VCaP (cell line): ENCODE results near the gene MS4A15.
"Not testable (repeated sequence)": the region's sequence is repeated elsewhere in the genome, so short reads cannot be mapped to it uniquely, and the experiment has no call there.

ENCODE experiments used
- H3K27ac ChIP-seq: fragments of 450-650 bp; 2 replicates; pipeline ENCODE4 v1.5.1; 2017
- TF ChIP-seq, protein P1 (sequence below): fragments of 450-650 bp; conservative IDR thresholded peaks from 2 replicates; pipeline ENCODE4 v1.5.1; 2017; ENCODE audit warnings: mild to moderate bottlenecking, moderate library complexity

MS4A15 gene

DNA sequence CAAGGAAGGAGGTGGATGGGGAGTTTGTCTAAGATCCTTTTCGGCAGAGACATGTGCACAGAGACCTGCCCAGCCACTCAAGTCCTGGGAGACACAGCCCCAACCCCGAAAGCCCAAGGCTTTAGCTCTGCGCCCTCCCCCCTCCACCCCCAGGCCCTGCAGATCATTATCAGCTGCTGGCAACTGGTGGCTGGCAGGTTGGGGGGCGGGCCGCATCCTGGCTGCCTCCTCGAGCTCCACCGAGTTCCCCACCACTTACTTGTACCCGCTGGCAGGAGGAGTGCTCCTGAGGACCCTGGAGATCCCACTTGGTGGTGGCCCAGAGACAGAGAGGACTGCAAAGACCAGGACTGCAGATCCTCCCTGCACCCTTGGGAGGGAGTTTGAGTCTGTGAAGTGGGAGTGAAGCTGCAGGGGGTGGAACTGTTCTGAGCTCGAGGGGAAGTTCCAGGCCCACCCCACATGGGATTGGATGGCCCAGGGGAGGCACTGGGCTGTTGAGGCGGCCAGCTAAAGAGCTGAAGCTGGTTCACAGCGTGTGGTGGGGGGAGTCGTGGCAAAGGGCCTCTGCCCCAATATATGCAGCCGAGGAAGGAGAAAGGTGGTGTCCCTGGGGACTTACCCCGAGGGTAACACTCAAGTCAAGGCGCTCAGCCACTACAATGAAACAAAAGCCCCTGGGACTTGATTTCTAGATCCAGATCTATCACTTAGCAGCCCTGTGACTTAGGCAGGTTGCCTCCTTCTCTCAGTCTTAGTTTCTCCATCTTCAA is 65.3 kb downstream of the MS4A15 start:
- TF ChIP-seq, protein P1, sequence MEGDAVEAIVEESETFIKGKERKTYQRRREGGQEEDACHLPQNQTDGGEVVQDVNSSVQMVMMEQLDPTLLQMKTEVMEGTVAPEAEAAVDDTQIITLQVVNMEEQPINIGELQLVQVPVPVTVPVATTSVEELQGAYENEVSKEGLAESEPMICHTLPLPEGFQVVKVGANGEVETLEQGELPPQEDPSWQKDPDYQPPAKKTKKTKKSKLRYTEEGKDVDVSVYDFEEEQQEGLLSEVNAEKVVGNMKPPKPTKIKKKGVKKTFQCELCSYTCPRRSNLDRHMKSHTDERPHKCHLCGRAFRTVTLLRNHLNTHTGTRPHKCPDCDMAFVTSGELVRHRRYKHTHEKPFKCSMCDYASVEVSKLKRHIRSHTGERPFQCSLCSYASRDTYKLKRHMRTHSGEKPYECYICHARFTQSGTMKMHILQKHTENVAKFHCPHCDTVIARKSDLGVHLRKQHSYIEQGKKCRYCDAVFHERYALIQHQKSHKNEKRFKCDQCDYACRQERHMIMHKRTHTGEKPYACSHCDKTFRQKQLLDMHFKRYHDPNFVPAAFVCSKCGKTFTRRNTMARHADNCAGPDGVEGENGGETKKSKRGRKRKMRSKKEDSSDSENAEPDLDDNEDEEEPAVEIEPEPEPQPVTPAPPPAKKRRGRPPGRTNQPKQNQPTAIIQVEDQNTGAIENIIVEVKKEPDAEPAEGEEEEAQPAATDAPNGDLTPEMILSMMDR: no peak
- H3K27ac ChIP-seq: no peak overlapping the region

DNA sequence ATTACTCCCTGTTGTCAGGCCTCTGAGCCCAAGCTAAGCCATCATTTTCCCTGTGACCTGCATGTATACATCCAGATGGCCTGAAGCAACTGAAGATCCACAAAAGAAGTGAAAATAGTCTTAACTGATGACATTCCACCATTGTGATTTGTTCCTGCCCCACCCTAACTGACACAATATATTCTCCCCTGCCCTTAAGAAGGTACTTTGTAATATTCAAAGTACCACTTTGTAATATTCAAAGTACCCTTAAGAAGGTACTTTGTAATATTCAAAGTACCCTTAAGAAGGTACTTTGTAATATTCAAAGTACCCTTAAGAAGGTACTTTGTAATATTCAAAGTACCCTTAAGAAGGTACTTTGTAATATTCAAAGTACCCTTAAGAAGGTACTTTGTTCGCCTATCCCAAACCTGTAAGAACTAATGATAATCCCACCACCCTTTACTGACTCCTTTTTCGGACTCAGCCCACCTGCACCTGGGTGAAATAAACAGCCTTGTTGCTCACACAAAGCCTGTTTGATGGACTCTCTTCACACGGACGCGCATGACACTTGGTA is 67.2 kb downstream of the MS4A15 start:
- not testable (repeated sequence) for H3K27ac ChIP-seq

DNA sequence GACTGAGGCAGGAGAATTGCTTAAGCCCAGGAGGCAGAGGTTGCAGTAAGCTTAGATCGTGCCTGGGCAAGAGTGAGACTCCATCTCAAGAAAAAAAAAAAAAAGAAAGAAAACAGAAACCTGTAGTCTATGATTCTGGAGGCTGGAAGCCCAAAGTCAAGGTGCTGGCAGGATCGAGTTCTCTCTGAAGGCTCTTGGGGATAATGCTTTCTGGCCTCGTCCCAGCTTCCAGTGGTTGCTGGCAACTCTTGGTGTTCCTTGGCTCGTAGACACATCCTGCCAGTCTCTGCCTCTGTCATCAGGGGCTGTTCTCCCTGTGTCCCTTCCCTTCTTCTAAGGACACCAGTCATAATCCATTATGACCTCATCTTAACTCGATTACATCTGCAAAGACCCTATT is 68.5 kb downstream of the MS4A15 start:
- no peak overlapping the region for H3K27ac ChIP-seq
- TF ChIP-seq, protein P1: no peak

DNA sequence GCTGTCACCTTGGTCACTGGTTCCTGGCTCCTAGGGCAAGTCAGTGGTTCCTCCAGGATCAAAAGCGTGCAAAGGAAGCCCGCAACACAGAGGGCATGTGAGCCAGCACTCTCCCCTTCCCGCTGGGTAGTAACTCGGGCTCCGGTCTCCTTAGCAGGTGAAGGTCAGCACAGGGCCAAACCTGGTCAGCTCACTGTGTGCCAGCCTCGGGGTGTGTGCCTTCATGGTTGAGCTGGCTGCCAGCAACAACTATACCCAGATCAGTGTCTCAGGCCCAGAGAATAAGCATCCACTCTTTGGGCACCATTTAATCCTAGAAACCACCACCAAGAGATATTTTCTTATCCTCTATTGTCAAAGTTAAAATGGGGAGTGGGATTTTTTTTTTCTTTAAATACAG is 69.1 kb downstream of the MS4A15 start:
- no peak overlapping the region for H3K27ac ChIP-seq
- TF ChIP-seq, protein P1: no peak
